GM23248 (cell line): Measurements from ENCODE around the gene GNG14.

Experiments used
- EZH2 ChIP-seq: fragments of 200-600 bp; sonication (generic); IDR thresholded peaks from 2 replicates; pipeline ENCODE4 v1.6.1; 2018; ENCODE audit warnings: antibody characterized with exemption, mild to moderate bottlenecking; ENCODE audit not compliant: insufficient read depth, poor library complexity, severe bottlenecking
- EZH2phosphoT487 ChIP-seq: fragments of 200-600 bp; sonication (generic); IDR thresholded peaks from 2 replicates; pipeline ENCODE4 v1.6.1; 2018; ENCODE audit warnings: antibody characterized with exemption, moderate library complexity, mild to moderate bottlenecking, low read depth; ENCODE audit not compliant: insufficient read depth

DNA sequence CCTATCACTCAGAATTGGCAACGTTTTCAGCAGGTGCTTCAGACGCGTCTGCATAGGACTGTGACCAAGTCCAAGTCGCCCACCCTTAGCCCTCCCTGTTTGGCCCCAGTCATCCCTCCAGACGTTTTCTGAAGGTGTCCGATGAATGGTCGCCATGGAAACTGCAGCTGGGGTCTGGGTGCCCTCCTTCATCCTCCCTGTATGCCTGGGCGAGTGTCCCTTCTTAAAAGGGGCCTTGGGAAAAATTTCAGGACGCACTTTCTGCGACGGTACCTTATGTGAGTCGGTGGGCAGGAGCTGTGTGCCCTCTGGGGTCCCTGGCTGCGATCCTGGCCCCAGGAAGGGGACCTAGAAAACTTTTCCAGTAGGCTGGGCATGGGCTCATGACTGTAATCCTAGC is 46.3 kb upstream of the GNG14 start:
- TF ChIP-seq EZH2 (no peak), EZH2phosphoT487 (no peak)
